CD4-positive, alpha-beta T cell treated with Interleukin-10 for 1 hour (primary cell): ENCODE measurements around the gene NAT14.
A peak's percentile ranks its signal among the peaks of the same experiment; 100 is the strongest.
"Not testable (repeated sequence)": the region's sequence is repeated elsewhere in the genome, so short reads cannot be mapped to it uniquely, and the experiment has no call there.

Experiments
- DNase-seq: peaks from one replicate; pipeline ENCODE4 v3.0.0-alpha.2; 2020

NAT14 gene

GRCh38 chr19:55487924-55488687, 3.1 kb downstream of the NAT14 start, which contains the start of gene SSC5D:
SSC5D (plus strand) TSS chr19:55488436; CDS start chr19:55488590, 154 bp downstream.
- no peak for DNase-seq

GRCh38 chr19:55488986-55489710, 4.2 kb downstream of the NAT14 start:
- DNase-seq = no peak

GRCh38 chr19:55489711-55490477, 4.9 kb downstream of the NAT14 start:
- no peak for DNase-seq

- DNase-seq = no peak
Measured at GRCh38 chr19:55490478-55491432, 5.8 kb downstream of the NAT14 start.

- DNase-seq = no peak
Measured at GRCh38 chr19:55491546-55492360, 6.8 kb downstream of the NAT14 start.

GRCh38 chr19:55492362-55492944, 7.5 kb downstream of the NAT14 start:
- DNase-seq = no peak

- DNase-seq = no peak
Measured at GRCh38 chr19:55493052-55493644, 8.2 kb downstream of the NAT14 start.

GRCh38 chr19:55493645-55494171, 8.7 kb downstream of the NAT14 start:
- no peak for DNase-seq

- no peak for DNase-seq
Measured at GRCh38 chr19:55494172-55494761, 9.3 kb downstream of the NAT14 start.

- no peak for DNase-seq
Measured at GRCh38 chr19:55495646-55496349, 10.8 kb downstream of the NAT14 start.

GRCh38 chr19:55496820-55497219, 11.8 kb downstream of the NAT14 start:
- not testable (repeated sequence) for DNase-seq

GRCh38 chr19:55497763-55498162, 12.8 kb downstream of the NAT14 start:
- no peak for DNase-seq

GRCh38 chr19:55498246-55498840, 13.4 kb downstream of the NAT14 start:
- DNase-seq = no peak

- DNase-seq = no peak
Measured at GRCh38 chr19:55500368-55500952, 15.5 kb downstream of the NAT14 start.

- DNase-seq = no peak
Measured at GRCh38 chr19:55502197-55502952, 17.4 kb downstream of the NAT14 start.

GRCh38 chr19:55503157-55503501, 18.1 kb downstream of the NAT14 start:
- no peak for DNase-seq

GRCh38 chr19:55503502-55504251, 18.7 kb downstream of the NAT14 start:
- DNase-seq = peak; percentile 93
